ENCODE results near the gene SHISA9. TPM values are rescaled to one million over a fixed set of nuclear protein-coding genes. Genes with fewer than 3 reads are reported as not detected.
"Not testable (repeated sequence)": the region's sequence is repeated elsewhere in the genome, so short reads cannot be mapped to it uniquely, and the experiment has no call there.

Gene SHISA9
- under 1 TPM in 1 of 3 donors, not detected in 2; 0.05 TPM for total RNA-seq
- 0.07 TPM for total RNA-seq (2013)

- ATAC-seq (no peak), DNase-seq (no peak)
- H3K36me3 ChIP-seq (ENCODE audit: control insufficient read depth, insufficient read depth, low read length), result no peaks in the 10 kb centered on the region
- no peak for TF ChIP-seq CTCF (IDR thresholded peaks at IDR 0.05)
- 2% methylated on average over 107 of the region's 110 CpGs for WGBS (ENCODE audit: insufficient coverage)
- Mint-ChIP-seq H3K4me3 (no peak within 1 kb of the TSS), H3K27me3 (ENCODE audit: low read depth in 2 of 2) (peaks cover 19 to 37% of the 10 kb centered on the region in 2 donors), H3K9me3 (no peaks in the 10 kb centered on the region), H3K36me3 (no peaks in the 10 kb centered on the region), H3K4me1 (no peaks in the 10 kb centered on the region), H3K27ac (no peak within 1 kb of the TSS)
- no peaks in the 10 kb centered on the region for H3K4me1 ChIP-seq (ENCODE audit: control insufficient read depth, insufficient read depth, low read length)
- intact Hi-C loops (cut with micrococcal nuclease), result no loop called here
- H3K27ac ChIP-seq (ENCODE audit: low read length), result no peak within 1 kb of the TSS
- H3K9me3 ChIP-seq (ENCODE audit: control insufficient read depth, insufficient read depth, low read length), result no peaks in the 10 kb centered on the region
- no peak within 1 kb of the TSS for H3K4me3 ChIP-seq (ENCODE audit: low read length)
- H3K27me3 ChIP-seq (ENCODE audit: control insufficient read depth, insufficient read depth, low read length), result peaks cover 7% of the 10 kb centered on the region
Observed at GRCh38 chr16:12901597-12902461, at the start of gene SHISA9. Gene SHISA9, plus strand, starts transcription at chr16:12901598.

GRCh38 chr16:12853972-12854371 is 47.4 kb upstream of the SHISA9 start:
- H3K4me1 ChIP-seq (ENCODE audit: control insufficient read depth, insufficient read depth, low read length), result no peaks in the 10 kb centered on the region
- H3K27me3 ChIP-seq (ENCODE audit: control insufficient read depth, insufficient read depth, low read length), result no peaks in the 10 kb centered on the region
- no peaks in the 10 kb centered on the region for H3K9me3 Mint-ChIP-seq
- no peak for TF ChIP-seq CTCF (IDR thresholded peaks at IDR 0.05)
- H3K9me3 ChIP-seq (ENCODE audit: control insufficient read depth, insufficient read depth, low read length), result no peaks in the 10 kb centered on the region
- DNase-seq (no peak), ATAC-seq (no peak)
- no peaks in the 10 kb centered on the region for H3K36me3 ChIP-seq (ENCODE audit: control insufficient read depth, insufficient read depth, low read length)
- H3K27ac ChIP-seq (ENCODE audit: low read length), result no peak overlapping the region
- H3K4me3 Mint-ChIP-seq, result no peak overlapping the region
- H3K36me3 Mint-ChIP-seq, result no peaks in the 10 kb centered on the region
- intact Hi-C loops (cut with micrococcal nuclease), result no loop called here
- peaks cover 0 to 6% of the 10 kb centered on the region in 2 donors for H3K27me3 Mint-ChIP-seq (ENCODE audit: low read depth in 2 of 2)
- H3K4me3 ChIP-seq (ENCODE audit: low read length), result no peak overlapping the region
- no peak overlapping the region for H3K27ac Mint-ChIP-seq
- WGBS (ENCODE audit: insufficient coverage), result no CpG with 5 or more reads among the region's 3 CpGs
- no peaks in the 10 kb centered on the region for H3K4me1 Mint-ChIP-seq

- H3K36me3 ChIP-seq (ENCODE audit: control insufficient read depth, insufficient read depth, low read length); H3K9me3 ChIP-seq (ENCODE audit: control insufficient read depth, insufficient read depth, low read length); H3K27ac ChIP-seq (ENCODE audit: low read length); DNase-seq; H3K4me1 Mint-ChIP-seq; H3K9me3 Mint-ChIP-seq; H3K27ac Mint-ChIP-seq; H3K4me3 ChIP-seq (ENCODE audit: low read length); ATAC-seq; H3K27me3 Mint-ChIP-seq (ENCODE audit: low read depth in 2 of 2); H3K4me1 ChIP-seq (ENCODE audit: control insufficient read depth, insufficient read depth, low read length); H3K36me3 Mint-ChIP-seq; intact Hi-C loops (cut with micrococcal nuclease); H3K27me3 ChIP-seq (ENCODE audit: control insufficient read depth, insufficient read depth, low read length); H3K4me3 Mint-ChIP-seq: not testable (repeated sequence)
- 93% methylated on average over 2 of the region's 2 CpGs for WGBS (ENCODE audit: insufficient coverage)
Observed at GRCh38 chr16:12857435-12857834, 44.0 kb upstream of the SHISA9 start.

GRCh38 chr16:12862327-12862726 is 39.1 kb upstream of the SHISA9 start:
- intact Hi-C loops (cut with micrococcal nuclease), result no loop called here
- no peak for ATAC-seq
- DNase-seq, result no peak
- TF ChIP-seq CTCF (IDR thresholded peaks at IDR 0.05), result no peak
- Histone ChIP-seq H3K36me3 (ENCODE audit: control insufficient read depth, insufficient read depth, low read length) (no peaks in the 10 kb centered on the region), H3K4me1 (ENCODE audit: control insufficient read depth, insufficient read depth, low read length) (no peaks in the 10 kb centered on the region), H3K4me3 (ENCODE audit: low read length) (no peak overlapping the region), H3K27ac (ENCODE audit: low read length) (no peak overlapping the region), H3K9me3 (ENCODE audit: control insufficient read depth, insufficient read depth, low read length) (no peaks in the 10 kb centered on the region), H3K27me3 (ENCODE audit: control insufficient read depth, insufficient read depth, low read length) (no peaks in the 10 kb centered on the region)
- Mint-ChIP-seq H3K4me3 (no peak overlapping the region), H3K27me3 (ENCODE audit: low read depth in 2 of 2) (peaks cover 3 to 4% of the 10 kb centered on the region in 2 donors), H3K4me1 (no peaks in the 10 kb centered on the region), H3K36me3 (no peaks in the 10 kb centered on the region), H3K9me3 (no peaks in the 10 kb centered on the region), H3K27ac (no peak overlapping the region)
- 92% methylated on average over 21 of the region's 22 CpGs for whole genome bisulfite sequencing (ENCODE audit: insufficient coverage)
